ENCODE data around the gene MAN2B2.
"Not testable (repeated sequence)": the region's sequence is repeated elsewhere in the genome, so short reads cannot be mapped to it uniquely, and the experiment has no call there.

The MAN2B2 gene

GRCh38 chr4:6619116-6619465 lies 44.1 kb downstream of the MAN2B2 start:
- DNase-seq: no peak

GRCh38 chr4:6619466-6620255 lies 44.7 kb downstream of the MAN2B2 start:
- DNase-seq: no peak

GRCh38 chr4:6620296-6620695 lies 45.3 kb downstream of the MAN2B2 start:
- no peak for DNase-seq

- DNase-seq: no peak
Measured at GRCh38 chr4:6620891-6621555, 46.0 kb downstream of the MAN2B2 start.

GRCh38 chr4:6621556-6621927 lies 46.6 kb downstream of the MAN2B2 start:
- DNase-seq: no peak

- no peak for DNase-seq
Measured at GRCh38 chr4:6622744-6623143, 47.8 kb downstream of the MAN2B2 start.

- DNase-seq: no peak
Measured at GRCh38 chr4:6625256-6625655, 50.3 kb downstream of the MAN2B2 start.

GRCh38 chr4:6626066-6626465 lies 51.1 kb downstream of the MAN2B2 start:
- DNase-seq: no peak

GRCh38 chr4:6627832-6628231 lies 52.8 kb downstream of the MAN2B2 start:
- DNase-seq: no peak

- not testable (repeated sequence) for DNase-seq
Measured at GRCh38 chr4:6628484-6628883, 53.5 kb downstream of the MAN2B2 start.

GRCh38 chr4:6632125-6632524 lies 57.1 kb downstream of the MAN2B2 start:
- DNase-seq: no peak

- no peak for DNase-seq
Measured at GRCh38 chr4:6633091-6633906, 58.3 kb downstream of the MAN2B2 start.

GRCh38 chr4:6634746-6635145 lies 59.8 kb downstream of the MAN2B2 start:
- no peak for DNase-seq

GRCh38 chr4:6639137-6639680 lies 64.2 kb downstream of the MAN2B2 start:
- no peak for DNase-seq

- DNase-seq: peak; percentile 93
Measured at GRCh38 chr4:6640292-6641163, 65.5 kb downstream of the MAN2B2 start, which contains the start of gene MRFAP1. MRFAP1 (plus strand) TSS chr4:6640685; CDS start chr4:6640863, 178 bp downstream.

GRCh38 chr4:6641164-6641970 lies 66.4 kb downstream of the MAN2B2 start:
- DNase-seq: peak; percentile 59

GRCh38 chr4:6641971-6642320 lies 67.0 kb downstream of the MAN2B2 start:
- DNase-seq: no peak

GRCh38 chr4:6643141-6643847 lies 68.3 kb downstream of the MAN2B2 start:
- no peak for DNase-seq

- DNase-seq: no peak
Measured at GRCh38 chr4:6644792-6645530, 70.0 kb downstream of the MAN2B2 start.

GRCh38 chr4:6647169-6647568 lies 72.2 kb downstream of the MAN2B2 start:
- no peak for DNase-seq
